ENCODE data around the gene PRPF40A.

Gene PRPF40A

GRCh38 chr2:152613235-152613634 is 104.0 kb downstream of the PRPF40A start:
- peak; percentile 20 for DNase-seq

- DNase-seq, result no peak
Observed at GRCh38 chr2:152611458-152612231, 105.6 kb downstream of the PRPF40A start.

- DNase-seq, result no peak
Observed at GRCh38 chr2:152609699-152610098, 107.6 kb downstream of the PRPF40A start.

GRCh38 chr2:152609154-152609553 is 108.1 kb downstream of the PRPF40A start:
- no peak for DNase-seq

- no peak for DNase-seq
Observed at GRCh38 chr2:152607793-152608300, 109.4 kb downstream of the PRPF40A start.

- no peak for DNase-seq
Observed at GRCh38 chr2:152606941-152607340, 110.3 kb downstream of the PRPF40A start.

GRCh38 chr2:152606081-152606480 is 111.2 kb downstream of the PRPF40A start:
- DNase-seq, result no peak

GRCh38 chr2:152603166-152603565 is 114.1 kb downstream of the PRPF40A start:
- no peak for DNase-seq

- no peak for DNase-seq
Observed at GRCh38 chr2:152602750-152603149, 114.5 kb downstream of the PRPF40A start.
